Astrocyte (in vitro differentiated cells and primary cell): ENCODE data around the gene MBNL1. TPM values are rescaled to one million over a fixed set of nuclear protein-coding genes. Genes with fewer than 3 reads are reported as not detected.

Source experiments
- DNase-seq: peaks from one replicate; pipeline ENCODE4 v3.0.0-alpha.2; 2010; ENCODE audit warnings: low read depth
- FAIRE-seq: peaks from 2 replicates; lab custom pipeline; 2011; peaks lifted over from hg19 to GRCh38; lab: Jason Lieb, UNC
- H2AFZ ChIP-seq: 2 replicates; pipeline ENCODE4 v1.6.0; 2012; ENCODE audit warnings: low read depth, low read length, inconsistent platforms
- H3K27ac ChIP-seq: 2 replicates; pipeline ENCODE4 v1.5.1; 2011; ENCODE audit warnings: low read depth, low read length, inconsistent platforms
- H3K27me3 ChIP-seq: 2 replicates; pipeline ENCODE4 v1.6.0; 2011; ENCODE audit warnings: low read length, inconsistent platforms; ENCODE audit not compliant: insufficient read depth
- H3K36me3 ChIP-seq: 2 replicates; pipeline ENCODE4 v1.5.1; 2011; ENCODE audit warnings: low read length, inconsistent platforms; ENCODE audit not compliant: insufficient read depth
- H3K4me1 ChIP-seq: 2 replicates; pipeline ENCODE4 v1.5.1; 2011; ENCODE audit warnings: low read length, inconsistent platforms; ENCODE audit not compliant: insufficient read depth
- H3K4me2 ChIP-seq: 2 replicates; pipeline ENCODE4 v1.6.0; 2012; ENCODE audit warnings: low read length, inconsistent platforms
- H3K4me3 ChIP-seq: 2 replicates; pipeline ENCODE4 v1.5.1; 2011; ENCODE audit warnings: low read depth, mild to moderate bottlenecking, low read length, inconsistent platforms; ENCODE audit not compliant: insufficient read depth
- H3K79me2 ChIP-seq: 2 replicates; pipeline ENCODE4 v1.6.0; 2012; ENCODE audit warnings: mild to moderate bottlenecking, low read length, inconsistent platforms; ENCODE audit not compliant: insufficient read depth
- H3K9ac ChIP-seq: 2 replicates; pipeline ENCODE4 v1.6.0; 2012; ENCODE audit warnings: mild to moderate bottlenecking, low read length, inconsistent platforms
- H3K9me3 ChIP-seq: 2 replicates; pipeline ENCODE4 v1.5.1; 2012; ENCODE audit warnings: low read depth, mild to moderate bottlenecking, low read length, inconsistent platforms; ENCODE audit not compliant: insufficient read depth
- H4K20me1 ChIP-seq: 2 replicates; pipeline ENCODE4 v1.6.0; 2012; ENCODE audit warnings: low read length, inconsistent platforms; ENCODE audit not compliant: insufficient read depth
- H3K27ac Mint-ChIP-seq: one replicate; pipeline ENCODE4 v1.8.0; 2021; ENCODE audit warnings: mild to moderate bottlenecking, mixed read lengths; ENCODE audit not compliant: unreplicated experiment
- H3K27me3 Mint-ChIP-seq: one replicate; pipeline ENCODE4 v1.8.0; 2021; ENCODE audit warnings: low read depth, mixed read lengths; ENCODE audit not compliant: unreplicated experiment
- H3K36me3 Mint-ChIP-seq: one replicate; pipeline ENCODE4 v1.8.0; 2021; ENCODE audit warnings: low read depth, mixed read lengths; ENCODE audit not compliant: unreplicated experiment
- H3K4me1 Mint-ChIP-seq: one replicate; pipeline ENCODE4 v1.8.0; 2021; ENCODE audit warnings: low read depth, mixed read lengths; ENCODE audit not compliant: unreplicated experiment
- H3K4me3 Mint-ChIP-seq: one replicate; pipeline ENCODE4 v1.8.0; 2021; ENCODE audit warnings: mild to moderate bottlenecking, moderate library complexity, mixed read lengths; ENCODE audit not compliant: unreplicated experiment
- H3K9me3 Mint-ChIP-seq: one replicate; pipeline ENCODE4 v1.8.0; 2021; ENCODE audit warnings: mild to moderate bottlenecking, mixed read lengths; ENCODE audit not compliant: unreplicated experiment
- EZH2 ChIP-seq: IDR thresholded peaks from 2 replicates; pipeline ENCODE4 v1.6.1; 2012; ENCODE audit warnings: mild to moderate bottlenecking, low read length, inconsistent platforms; ENCODE audit not compliant: insufficient read depth
- total RNA-seq: library from RNA; stranded (reverse); gene quantifications from 2 replicates; pipeline ENCODE4 v1.2.1, GENCODE V29; 2021
- TF ChIP-seq, protein P1 (sequence below): IDR thresholded peaks from 2 replicates; pipeline ENCODE4 v1.5.1; 2011; ENCODE audit warnings: low read depth, mild to moderate bottlenecking, inconsistent platforms, low read length, moderate library complexity; ENCODE audit not compliant: insufficient read depth

The MBNL1 gene
- total RNA-seq, 1 donor from 2014 or later = 93.1 TPM

- Histone ChIP-seq H3K27ac (no peak overlapping the region), H3K4me1 (no peaks in the 10 kb centered on the region), H3K9ac (no peak overlapping the region), H3K9me3 (no peaks in the 10 kb centered on the region), H3K36me3 (no peaks in the 10 kb centered on the region), H3K4me2 (no peak overlapping the region), H4K20me1 (no peaks in the 10 kb centered on the region), H2AFZ (no peak overlapping the region), H3K27me3 (no peaks in the 10 kb centered on the region), H3K4me3 (no peak overlapping the region), H3K79me2 (no peaks in the 10 kb centered on the region)
- FAIRE-seq = no peak
- no peaks in the 10 kb centered on the region for H3K9me3 Mint-ChIP-seq
- no peaks in the 10 kb centered on the region for H3K36me3 Mint-ChIP-seq
- H3K4me1 Mint-ChIP-seq = no peaks in the 10 kb centered on the region
- TF ChIP-seq EZH2 = no peak
- TF ChIP-seq, protein P1, sequence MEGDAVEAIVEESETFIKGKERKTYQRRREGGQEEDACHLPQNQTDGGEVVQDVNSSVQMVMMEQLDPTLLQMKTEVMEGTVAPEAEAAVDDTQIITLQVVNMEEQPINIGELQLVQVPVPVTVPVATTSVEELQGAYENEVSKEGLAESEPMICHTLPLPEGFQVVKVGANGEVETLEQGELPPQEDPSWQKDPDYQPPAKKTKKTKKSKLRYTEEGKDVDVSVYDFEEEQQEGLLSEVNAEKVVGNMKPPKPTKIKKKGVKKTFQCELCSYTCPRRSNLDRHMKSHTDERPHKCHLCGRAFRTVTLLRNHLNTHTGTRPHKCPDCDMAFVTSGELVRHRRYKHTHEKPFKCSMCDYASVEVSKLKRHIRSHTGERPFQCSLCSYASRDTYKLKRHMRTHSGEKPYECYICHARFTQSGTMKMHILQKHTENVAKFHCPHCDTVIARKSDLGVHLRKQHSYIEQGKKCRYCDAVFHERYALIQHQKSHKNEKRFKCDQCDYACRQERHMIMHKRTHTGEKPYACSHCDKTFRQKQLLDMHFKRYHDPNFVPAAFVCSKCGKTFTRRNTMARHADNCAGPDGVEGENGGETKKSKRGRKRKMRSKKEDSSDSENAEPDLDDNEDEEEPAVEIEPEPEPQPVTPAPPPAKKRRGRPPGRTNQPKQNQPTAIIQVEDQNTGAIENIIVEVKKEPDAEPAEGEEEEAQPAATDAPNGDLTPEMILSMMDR = no peak
- no peak for DNase-seq
- H3K27ac Mint-ChIP-seq = no peak overlapping the region
- no peaks in the 10 kb centered on the region for H3K27me3 Mint-ChIP-seq
- H3K4me3 Mint-ChIP-seq = no peak overlapping the region
These were observed 16.8 kb upstream of the MBNL1 start for GRCh38 chr3:152251916-152252315.

- no peak overlapping the region for H3K4me2 ChIP-seq
- FAIRE-seq (no peak), DNase-seq (no peak)
- Mint-ChIP-seq H3K27ac (no peak overlapping the region), H3K27me3 (no peaks in the 10 kb centered on the region), H3K36me3 (no peaks in the 10 kb centered on the region), H3K4me3 (no peak overlapping the region), H3K4me1 (peaks cover 3% of the 10 kb centered on the region), H3K9me3 (no peaks in the 10 kb centered on the region)
- H3K27ac ChIP-seq = no peak overlapping the region
- no peaks in the 10 kb centered on the region for H3K9me3 ChIP-seq
- no peaks in the 10 kb centered on the region for H4K20me1 ChIP-seq
- H3K36me3 ChIP-seq = no peaks in the 10 kb centered on the region
- no peaks in the 10 kb centered on the region for H3K79me2 ChIP-seq
- H3K27me3 ChIP-seq = no peaks in the 10 kb centered on the region
- H3K9ac ChIP-seq = no peak overlapping the region
- TF ChIP-seq EZH2 = no peak
- TF ChIP-seq, protein P1 = no peak
- H3K4me3 ChIP-seq = no peak overlapping the region
- H3K4me1 ChIP-seq = peaks cover 7% of the 10 kb centered on the region
- H2AFZ ChIP-seq = no peak overlapping the region
These were observed 16.0 kb upstream of the MBNL1 start for GRCh38 chr3:152252755-152253154.

DNA sequence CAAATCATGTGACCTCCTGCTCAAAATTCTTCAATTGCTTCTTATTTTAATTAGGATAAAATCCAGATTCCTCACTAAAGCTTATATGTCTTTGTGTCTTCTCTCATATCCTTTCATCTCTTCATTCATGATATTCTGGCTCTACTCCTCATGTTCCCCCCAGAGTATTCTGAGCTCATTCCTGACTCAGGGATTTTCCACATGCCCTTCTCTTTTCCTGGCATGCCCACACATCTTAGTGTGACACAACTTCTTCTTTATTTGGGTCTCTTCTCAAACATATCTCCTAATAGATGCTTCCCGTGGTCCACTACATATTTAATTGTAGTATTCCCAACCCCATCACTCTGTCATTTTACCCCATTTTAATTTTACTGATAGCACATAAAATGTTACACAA lies 15.2 kb upstream of the MBNL1 start:
- Mint-ChIP-seq H3K9me3 (no peaks in the 10 kb centered on the region), H3K4me3 (no peak overlapping the region), H3K36me3 (no peaks in the 10 kb centered on the region), H3K4me1 (peaks cover 7% of the 10 kb centered on the region), H3K27me3 (no peaks in the 10 kb centered on the region), H3K27ac (no peak overlapping the region)
- no peaks in the 10 kb centered on the region for H3K36me3 ChIP-seq
- H3K9me3 ChIP-seq = no peaks in the 10 kb centered on the region
- H2AFZ ChIP-seq = no peak overlapping the region
- no peaks in the 10 kb centered on the region for H4K20me1 ChIP-seq
- H3K27me3 ChIP-seq = no peaks in the 10 kb centered on the region
- FAIRE-seq (no peak), DNase-seq (no peak)
- no peak overlapping the region for H3K4me3 ChIP-seq
- peaks cover 13% of the 10 kb centered on the region for H3K4me1 ChIP-seq
- no peak overlapping the region for H3K4me2 ChIP-seq
- no peak overlapping the region for H3K9ac ChIP-seq
- no peak overlapping the region for H3K27ac ChIP-seq
- no peaks in the 10 kb centered on the region for H3K79me2 ChIP-seq
- TF ChIP-seq, protein P1 = no peak
- TF ChIP-seq EZH2 = no peak
